Activated CD8-positive, alpha-beta memory T cell treated with anti-CD3 and anti-CD28 coated beads for 36 hours (primary cell): ENCODE data around the gene KIDINS220. TPM values are rescaled to one million over a fixed set of nuclear protein-coding genes. Genes with fewer than 3 reads are reported as not detected.

Experiments used
- CTCF ChIA-PET: fragments of 350-600 bp; sonication (Branson Sonifier 250); formaldehyde crosslinking; loops from one replicate; lab custom pipeline; 2021; ENCODE audit warnings: antibody characterized with exemption; lab: Charles Lee
- POLR2A ChIA-PET: fragments of 350-600 bp; sonication (Branson Sonifier 250); formaldehyde crosslinking; loops from one replicate; lab custom pipeline; 2021; ENCODE audit warnings: antibody characterized with exemption; lab: Charles Lee
- total RNA-seq, 2 experiments: library from RNA; stranded (reverse); gene quantifications; one replicate each; pipeline ENCODE4 v1.2.3, GENCODE V29; 2021

Gene KIDINS220
- total RNA-seq, 2 experiments from 2014 or later: 25.6 to 27.0 TPM

DNA sequence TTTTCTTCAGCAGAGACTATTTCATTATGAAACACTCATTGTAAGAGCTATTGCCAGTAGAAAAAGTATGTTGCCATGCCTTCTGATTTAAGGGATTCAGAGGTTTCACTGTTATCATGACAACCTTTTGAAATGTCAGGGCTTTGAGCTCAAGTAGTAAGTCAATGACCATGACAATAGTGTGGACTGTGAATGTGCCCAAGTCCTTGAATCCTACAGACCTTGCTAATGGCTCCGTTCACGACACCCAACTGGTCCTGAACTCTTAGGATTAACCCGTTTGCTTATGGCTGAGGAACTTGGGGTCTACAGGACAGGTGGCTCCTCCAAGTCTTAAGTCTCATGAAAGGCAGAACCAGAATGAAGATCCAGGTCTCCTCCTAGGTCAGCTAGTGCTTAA lies 17.6 kb upstream of the KIDINS220 start:
- CTCF ChIA-PET: no interaction called here
- POLR2A ChIA-PET: interaction anchor here (0.5 kb wide), 1 partner anchor 1169 kb away, joined by 3 read pairs; no protein-coding TSS in a partner anchor

DNA sequence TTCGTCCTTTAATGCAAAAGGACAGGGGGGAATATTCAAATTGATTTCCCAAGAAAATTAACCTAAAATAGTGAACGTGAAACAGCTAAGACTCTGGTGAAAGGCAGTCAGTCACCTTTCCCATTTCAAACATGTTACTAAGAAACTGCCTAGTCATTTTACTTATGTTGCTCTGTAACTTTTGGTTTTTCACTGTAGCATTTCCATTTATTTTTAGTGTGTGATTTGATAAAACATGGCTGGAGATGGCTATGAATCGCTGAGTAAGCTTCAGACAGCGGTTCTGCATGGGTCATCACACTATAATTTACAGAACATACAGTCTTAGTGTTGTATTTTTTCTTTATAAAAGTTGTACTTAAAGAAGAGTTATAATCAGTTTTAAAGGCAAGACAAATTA lies 16.0 kb upstream of the KIDINS220 start:
- ChIA-PET POLR2A (no interaction called here), CTCF (no interaction called here)

DNA sequence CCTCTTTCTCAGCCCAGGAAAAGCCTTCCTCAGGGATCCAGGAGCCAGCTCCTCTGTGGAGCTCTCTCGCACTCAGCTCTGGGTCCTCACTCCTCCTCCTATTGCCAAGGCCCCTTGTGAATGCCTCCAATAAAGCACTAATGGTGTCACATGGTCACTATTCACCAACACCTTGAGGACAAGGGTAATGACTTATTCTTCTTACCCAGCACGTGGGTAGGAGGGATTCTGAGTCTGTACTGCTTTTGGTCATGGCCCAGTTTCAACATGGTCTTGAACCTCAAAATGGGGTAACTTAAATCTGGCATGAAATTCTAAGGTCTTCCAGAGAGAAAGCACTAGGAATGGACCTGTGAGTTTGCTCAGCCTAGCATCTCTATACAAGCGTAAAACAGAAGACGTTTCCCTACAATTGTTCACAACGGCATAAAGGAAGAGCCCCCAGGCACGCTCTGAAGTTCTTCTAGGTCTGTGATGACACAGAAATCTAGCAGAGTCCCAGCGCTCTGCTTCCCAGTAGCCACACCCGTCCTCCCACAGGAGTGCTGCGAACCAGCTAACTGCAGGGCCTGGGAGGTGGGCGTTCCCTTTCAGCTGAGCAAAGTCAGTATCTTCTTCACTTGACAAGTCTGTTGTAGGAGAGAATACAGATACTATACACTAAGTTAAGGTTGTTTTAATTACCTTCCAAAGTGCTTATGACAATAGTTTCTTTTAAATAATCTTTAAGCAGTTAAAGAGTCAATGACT lies 14.6 kb upstream of the KIDINS220 start:
- CTCF ChIA-PET: no interaction called here
- POLR2A ChIA-PET: no interaction called here

DNA sequence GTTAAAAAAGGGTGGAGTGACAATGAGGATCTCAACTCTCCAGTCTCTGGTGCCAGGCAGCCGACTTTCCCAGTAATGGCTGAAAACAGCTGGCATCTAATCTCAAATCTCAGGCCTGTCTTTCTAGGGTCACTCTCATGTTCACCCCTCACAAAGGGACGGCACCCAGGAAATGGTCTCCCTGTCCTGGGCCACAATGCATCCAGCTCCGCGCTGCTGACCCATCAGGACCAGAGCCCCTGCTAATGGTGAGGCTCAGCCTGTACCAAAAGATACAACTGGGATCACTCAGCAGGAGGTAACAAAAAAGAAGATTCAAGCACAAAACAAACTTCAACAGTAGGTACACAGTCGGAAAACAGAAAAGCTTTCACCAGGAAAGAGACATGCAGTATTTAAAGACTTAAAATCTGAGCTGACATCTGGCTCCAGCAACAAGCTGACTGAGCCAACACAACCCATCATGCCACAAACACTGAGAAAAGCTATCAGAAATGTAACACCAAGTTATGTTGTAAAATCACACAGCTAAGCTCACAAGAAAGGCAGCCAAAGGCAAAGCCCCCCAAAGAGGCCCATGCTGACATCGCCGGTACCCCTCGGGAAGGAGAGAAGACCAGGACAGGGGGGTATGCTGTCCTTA lies 13.6 kb upstream of the KIDINS220 start:
- CTCF ChIA-PET: interaction anchor here (0.6 kb wide), 1 partner anchor 269 kb away, joined by 3 read pairs; no protein-coding TSS in a partner anchor
- POLR2A ChIA-PET: no interaction called here

DNA sequence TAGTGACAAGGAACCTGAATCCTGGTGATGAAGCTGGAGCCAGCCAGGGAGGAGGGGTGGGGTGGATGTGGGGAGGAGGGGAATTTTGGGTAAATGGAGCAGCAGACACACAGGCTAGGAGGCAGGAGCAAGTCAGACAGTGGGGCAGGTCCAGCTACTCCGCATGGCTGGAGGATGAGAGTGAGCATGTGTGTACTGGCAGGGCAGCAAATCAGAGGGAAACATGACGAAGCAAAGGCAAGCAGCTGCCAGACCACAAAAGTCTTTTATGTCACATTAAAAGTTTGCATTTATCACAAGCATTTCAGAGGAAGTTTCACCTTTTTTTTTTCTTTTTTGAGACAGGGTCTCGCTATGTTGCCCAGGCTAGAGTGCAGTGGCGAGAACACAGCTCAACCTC lies 11.9 kb upstream of the KIDINS220 start:
- ChIA-PET POLR2A (no interaction called here), CTCF (no interaction called here)

DNA sequence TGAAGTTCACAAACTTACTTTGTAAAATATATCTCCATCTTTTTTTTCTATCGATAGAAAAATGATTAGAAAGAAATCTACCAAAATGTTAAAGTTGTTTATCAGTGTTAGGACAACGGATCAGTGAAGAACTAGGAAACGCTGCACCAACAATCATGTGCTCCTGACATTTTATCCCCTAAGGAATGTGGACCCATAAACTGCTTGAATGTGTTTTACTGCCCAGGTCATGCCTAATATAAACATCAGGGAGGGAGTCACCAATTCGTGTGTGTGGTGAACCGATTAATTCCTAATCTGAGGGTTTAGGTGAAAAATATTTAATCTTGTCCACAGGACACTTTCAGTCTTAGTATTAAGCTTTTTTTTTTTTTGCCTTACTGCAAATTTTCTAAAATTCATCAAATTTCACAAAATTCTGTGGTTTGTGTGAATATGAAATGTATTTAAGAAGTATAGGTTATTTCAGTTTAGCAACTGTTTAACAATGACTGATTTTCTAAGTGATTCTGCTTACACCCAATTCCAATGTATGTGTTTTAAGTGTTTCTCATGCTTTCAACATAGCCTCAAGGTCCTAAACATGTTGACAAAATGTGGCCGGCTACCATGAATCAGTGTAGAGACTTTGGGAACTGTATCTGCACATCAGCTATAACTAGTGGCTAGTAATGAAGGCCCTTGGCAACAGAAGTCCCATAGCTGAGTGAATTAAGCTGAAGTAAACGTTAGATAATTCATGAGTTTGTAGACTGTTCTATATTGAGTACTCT lies 11.1 kb upstream of the KIDINS220 start:
- POLR2A ChIA-PET: no interaction called here
- CTCF ChIA-PET: no interaction called here

DNA sequence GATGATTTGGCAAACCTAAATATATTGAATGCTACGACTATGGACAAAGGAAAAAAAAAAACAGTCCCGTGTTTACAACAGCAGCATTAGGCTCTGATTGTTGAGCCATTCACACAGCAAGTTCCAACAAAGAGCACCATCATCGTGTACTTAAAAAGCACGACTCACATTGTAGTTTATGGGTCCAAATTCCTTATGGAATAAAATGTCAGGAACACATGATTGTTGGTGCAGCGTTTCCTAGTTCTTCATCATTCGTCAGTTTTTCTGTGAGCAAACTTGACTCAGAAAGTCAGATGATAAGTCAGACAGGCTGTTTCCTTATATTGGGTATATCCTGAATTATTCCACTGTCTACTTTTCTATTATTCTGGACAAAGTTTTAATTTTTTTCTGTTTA lies 10.0 kb upstream of the KIDINS220 start:
- POLR2A ChIA-PET: interaction anchor here (0.5 kb wide), 1 partner anchor 287 kb away, joined by 3 read pairs; no protein-coding TSS in a partner anchor
- CTCF ChIA-PET: no interaction called here

DNA sequence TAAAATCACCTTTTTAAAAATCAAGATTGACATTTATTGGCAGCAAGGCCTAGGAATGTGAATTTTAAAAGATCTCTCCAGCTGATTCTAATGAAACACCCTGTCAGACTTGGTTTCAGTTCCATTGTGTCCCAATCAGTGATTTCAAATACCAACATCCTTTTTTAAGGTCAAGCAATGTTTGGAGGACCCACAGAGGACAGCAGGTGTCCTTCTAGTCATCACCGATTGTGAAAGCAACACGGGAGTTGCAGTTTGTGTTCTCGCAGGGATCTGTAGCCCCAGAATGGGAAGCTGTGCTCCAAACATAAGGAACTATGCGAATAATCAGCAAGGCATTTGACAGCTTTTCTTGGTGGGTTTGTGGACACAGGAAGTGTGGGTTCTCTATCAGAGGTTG lies 4.5 kb upstream of the KIDINS220 start:
- ChIA-PET POLR2A (no interaction called here), CTCF (no interaction called here)

DNA sequence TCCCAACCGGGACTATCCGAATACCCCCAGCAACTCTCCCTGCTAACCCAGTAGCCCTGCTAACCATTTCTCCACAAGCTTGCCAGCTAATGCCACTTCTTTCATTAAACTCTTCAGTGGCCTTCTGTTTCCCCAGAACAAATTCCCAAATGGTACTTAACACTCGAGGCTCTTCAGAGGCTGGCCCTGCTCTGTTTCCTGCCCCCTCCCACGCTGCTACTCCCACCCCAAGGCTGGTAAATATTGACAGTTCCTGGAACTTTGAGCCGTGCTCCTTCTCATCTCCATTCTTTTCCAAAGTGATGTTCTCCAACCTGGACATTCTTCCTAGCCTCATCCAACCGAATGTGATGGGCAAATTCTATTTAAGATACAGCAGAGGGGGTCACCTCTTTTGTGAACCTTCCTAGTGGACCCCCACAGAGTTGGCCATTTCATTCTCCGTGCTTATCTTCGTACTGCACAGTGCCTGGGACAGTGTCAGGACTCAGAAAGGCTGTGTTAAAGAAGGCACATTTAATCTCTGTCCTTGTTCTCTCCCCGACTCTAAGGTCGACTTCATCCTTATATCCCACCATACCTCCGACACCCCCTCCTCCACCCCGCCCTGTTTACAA lies 3.2 kb upstream of the KIDINS220 start:
- CTCF ChIA-PET: no interaction called here
- POLR2A ChIA-PET: no interaction called here

DNA sequence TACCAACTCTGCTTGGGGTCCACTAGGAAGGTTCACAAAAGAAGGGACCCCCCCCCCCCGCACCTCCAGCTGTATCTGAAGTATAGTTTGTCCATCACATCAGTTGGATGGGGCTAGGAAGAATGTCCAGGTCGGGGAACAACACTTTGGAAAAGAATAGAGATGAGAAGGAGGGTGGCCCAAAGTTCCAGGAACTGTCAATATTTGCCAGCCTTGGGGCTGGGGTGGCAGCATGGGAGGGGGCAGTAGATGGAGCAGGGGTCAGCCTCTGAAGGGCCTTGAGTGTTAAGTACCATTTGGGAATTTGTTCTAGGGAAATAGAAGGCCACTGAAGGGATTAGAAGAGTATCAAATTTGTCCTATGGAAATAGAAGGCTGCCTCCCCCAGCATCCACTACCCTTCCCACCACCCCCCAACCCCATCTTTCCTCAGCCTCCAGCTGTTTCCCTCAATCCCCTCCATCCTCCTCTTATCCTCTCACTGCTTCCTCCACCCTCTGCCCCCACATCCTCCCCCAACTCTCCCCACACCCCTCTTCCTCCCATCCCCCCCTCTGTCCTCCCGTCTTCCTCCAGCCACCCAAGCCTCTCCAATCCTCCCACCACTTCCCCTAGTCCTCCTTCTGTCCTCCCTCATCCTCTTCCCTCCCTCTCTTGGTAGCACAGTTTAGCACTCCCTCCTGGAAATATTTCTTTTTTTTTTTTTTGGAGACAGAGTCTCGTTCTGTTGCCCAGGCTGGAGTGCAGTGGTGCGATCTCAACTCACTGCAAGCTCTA lies 2.0 kb upstream of the KIDINS220 start:
- POLR2A ChIA-PET: interaction anchor here (0.6 kb wide), 1 partner anchor 76 kb away, joined by 3 read pairs; no protein-coding TSS in a partner anchor
- CTCF ChIA-PET: interaction anchor here (0.6 kb wide), 1 partner anchor 676 kb away, joined by 3 read pairs; no protein-coding TSS in a partner anchor

DNA sequence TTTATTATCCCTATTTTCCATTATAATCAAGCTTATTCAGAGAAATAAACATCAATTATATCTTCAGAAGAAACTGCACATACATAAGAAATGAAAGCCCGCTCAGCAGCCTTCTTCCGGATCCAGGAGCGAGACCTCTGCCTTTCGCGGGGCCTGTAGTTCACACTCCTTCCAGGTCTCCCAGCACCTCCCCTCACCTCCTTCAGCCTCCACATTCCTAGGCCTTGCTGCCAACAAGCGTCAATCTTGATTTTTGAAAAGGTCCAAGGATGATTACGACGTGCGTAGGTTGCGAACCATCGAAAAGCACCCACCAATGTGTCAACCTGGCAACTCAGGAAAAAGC lies 355 bp upstream of the KIDINS220 start:
- ChIA-PET CTCF (interaction anchor here (0.7 kb wide), 1 partner anchor 252 kb away, joined by 3 read pairs; no protein-coding TSS in a partner anchor), POLR2A (interaction anchor here (0.5 to 0.7 kb wide), 4 partner anchors 16 to 1820 kb away, joined by 3 to 9 read pairs (median 6); no protein-coding TSS in a partner anchor)

DNA sequence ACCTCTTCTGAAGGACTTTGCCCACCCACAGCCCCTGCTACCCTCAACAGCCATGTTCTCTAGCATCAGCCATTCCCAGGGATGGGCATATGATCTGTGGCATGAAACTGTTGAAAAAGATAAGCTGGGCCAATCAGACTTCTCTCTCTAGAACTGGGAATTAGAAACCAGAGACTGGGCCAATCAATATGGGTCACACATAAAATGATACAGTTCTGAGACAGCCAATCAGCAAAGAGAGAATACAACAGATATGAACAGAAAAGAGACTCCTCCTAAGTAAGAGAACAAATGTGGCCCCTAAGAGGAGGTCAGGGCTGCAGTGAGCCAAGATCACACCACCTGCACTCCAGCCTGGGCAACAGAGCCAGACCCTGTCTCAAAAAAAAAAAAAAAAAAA lies 2.1 kb downstream of the KIDINS220 start:
- POLR2A ChIA-PET: no interaction called here
- CTCF ChIA-PET: no interaction called here

DNA sequence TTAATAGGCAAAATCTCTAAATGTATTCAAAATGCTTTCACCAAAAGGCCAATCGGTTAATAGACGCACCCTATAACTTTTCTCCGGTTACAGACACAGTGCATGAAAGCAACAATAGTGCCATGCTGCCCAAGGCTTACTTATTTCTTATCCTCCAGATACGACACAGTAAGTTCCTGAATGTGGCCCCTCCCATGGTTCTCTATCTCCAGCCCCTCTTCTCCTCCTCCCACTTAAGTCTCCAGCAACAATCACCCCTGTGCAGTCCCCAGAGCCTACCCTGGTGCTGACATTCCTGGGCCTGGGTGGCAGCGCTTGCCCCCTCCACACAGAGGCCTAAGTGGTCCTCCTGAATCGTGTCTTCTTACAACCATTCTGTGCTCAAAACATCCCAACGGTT lies 3.6 kb downstream of the KIDINS220 start:
- ChIA-PET CTCF (no interaction called here), POLR2A (no interaction called here)

DNA sequence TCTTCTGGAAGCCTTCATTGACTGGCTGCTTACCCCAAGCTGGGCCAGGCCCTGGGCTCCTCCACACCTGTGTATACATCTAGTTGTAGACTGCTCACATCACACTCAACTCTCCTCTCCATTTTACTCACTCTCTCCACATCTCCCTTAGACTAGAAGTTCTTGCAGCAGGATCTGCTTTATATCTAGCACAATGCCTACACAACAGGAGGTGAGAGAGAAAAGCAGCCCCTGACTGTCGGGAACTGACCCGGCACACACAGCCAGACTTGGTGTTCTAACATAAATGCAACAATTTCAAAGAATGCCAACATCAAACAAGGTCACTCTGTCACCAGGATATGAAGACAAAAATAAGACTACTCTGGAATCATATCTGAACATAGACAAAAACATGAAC lies 5.9 kb downstream of the KIDINS220 start:
- ChIA-PET POLR2A (no interaction called here), CTCF (no interaction called here)

DNA sequence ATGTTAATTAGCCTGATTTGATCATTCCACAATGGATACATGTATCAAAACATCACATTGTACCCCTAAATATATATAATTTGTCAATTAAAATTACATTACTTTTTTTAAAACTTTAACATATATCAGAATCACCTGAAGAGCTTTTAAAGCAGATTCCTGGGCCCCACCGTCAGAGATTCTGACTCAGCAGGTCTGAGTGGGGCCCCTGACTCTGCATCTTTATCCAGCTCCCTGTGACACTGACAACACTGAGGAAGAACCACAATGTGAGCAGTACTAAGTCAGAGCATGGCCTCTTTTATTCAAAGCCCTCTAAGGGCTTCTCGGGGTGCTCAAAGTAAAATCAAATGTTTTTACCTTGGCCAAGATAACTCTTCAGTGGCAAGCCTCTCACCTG lies 9.7 kb downstream of the KIDINS220 start:
- ChIA-PET CTCF (no interaction called here), POLR2A (no interaction called here)

DNA sequence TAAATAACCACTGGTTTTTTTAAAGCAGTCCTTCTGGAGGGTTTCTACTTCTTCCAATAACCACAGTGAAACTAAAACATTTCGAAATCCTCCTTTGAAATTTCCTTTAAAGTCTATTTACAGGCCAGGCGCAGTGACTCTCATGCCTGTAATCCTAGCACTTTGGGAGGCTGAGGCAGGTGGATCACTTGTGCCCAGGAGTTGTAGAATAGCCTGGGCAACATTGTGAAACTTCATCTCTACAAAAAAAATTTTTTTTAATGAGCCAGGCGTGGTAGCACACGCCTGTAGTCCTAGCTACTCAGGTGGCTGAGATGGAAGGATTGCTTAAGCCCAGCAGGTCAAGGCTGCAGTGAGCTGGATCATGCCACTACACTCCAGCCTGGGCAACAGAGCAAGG lies 15.2 kb downstream of the KIDINS220 start:
- ChIA-PET POLR2A (interaction anchor here (0.8 kb wide), 1 partner anchor 16 kb away, joined by 3 read pairs; no protein-coding TSS in a partner anchor), CTCF (no interaction called here)

DNA sequence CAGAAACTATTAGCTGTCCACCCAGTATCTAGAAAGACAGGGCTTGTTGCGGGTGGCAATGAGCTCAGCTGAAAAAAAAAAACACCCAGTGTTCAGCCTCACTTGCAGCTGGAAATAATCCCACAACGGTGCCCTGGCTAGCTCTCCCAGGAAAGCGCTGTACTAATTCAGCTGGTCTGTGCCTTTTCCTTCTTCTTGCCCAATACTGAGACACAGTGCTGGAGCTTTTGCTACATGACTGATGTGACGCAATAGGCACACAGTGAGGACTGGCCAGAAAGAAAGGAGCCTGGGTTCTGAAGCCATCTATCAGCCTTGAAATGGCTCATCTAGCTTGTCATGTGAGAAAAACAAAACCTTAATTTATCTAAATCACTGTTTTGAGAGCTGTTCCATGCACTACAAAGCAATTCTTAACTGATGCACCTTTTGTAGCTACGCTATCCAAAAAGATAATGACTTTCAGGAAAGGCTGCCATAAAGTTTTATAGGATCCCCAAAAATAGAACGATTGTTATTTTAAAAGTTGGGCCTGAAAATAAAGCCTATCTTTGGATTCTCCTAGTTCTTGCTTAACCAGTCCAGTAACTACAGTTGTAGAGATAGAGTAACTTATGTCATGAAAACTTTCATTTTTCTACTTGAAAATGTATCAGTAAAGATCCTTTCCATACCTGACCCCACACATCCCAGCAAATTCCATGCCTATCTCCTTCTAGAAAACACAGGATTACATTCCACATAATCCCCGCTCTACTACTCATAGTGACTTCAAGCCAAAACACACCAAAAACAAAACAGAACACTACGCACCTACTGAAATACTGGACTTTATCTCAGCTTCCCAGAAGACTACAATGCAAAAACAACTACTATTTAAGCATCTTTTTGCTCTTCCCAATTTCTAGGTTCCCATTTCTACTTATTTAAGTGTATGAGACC lies 15.9 kb downstream of the KIDINS220 start:
- CTCF ChIA-PET: no interaction called here
- POLR2A ChIA-PET: interaction anchor here (0.8 kb wide), 1 partner anchor 16 kb away, joined by 3 read pairs; no protein-coding TSS in a partner anchor

DNA sequence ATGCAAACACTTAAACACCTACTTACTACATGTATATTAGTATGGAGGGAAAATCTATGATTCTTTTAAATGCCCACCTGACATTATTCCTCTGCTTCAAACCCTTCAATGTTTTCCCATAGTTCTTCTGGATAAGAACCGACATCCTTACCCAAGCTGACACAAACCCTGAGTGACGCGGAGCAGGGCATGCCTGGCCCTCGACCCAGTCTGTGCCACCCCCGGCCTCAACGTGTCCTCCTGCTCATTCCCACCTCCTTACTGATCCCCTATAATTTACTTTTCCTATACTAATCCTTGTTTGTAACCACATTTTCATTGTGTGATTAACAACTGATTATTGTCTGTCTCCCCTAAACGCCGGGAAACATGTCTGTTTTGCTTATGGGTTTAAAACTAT lies 17.5 kb downstream of the KIDINS220 start:
- POLR2A ChIA-PET: no interaction called here
- CTCF ChIA-PET: no interaction called here
